Testis (tissue), 2 donors: ENCODE results near the gene PLEKHO2.

ENCODE experiments used
- POLR2A ChIP-seq: fragments of 450-650 bp; IDR thresholded peaks from one replicate; pipeline ENCODE4 v1.6.1; 2017; ENCODE audit warnings: antibody characterized with exemption, mild to moderate bottlenecking, moderate library complexity
- TF ChIP-seq, protein P1 (sequence below), 3 experiments: fragments of 450-650 bp in 2 of 3; fragments of 200-600 bp in 1 of 3; sonication (generic) in 1 of 3; IDR thresholded peaks; one replicate each; pipeline ENCODE4 v1.5.1; 2016 to 2019; ENCODE audit warnings: antibody characterized with exemption in 3 of 3, mild to moderate bottlenecking in 2 of 3, moderate library complexity in 1 of 3

DNA sequence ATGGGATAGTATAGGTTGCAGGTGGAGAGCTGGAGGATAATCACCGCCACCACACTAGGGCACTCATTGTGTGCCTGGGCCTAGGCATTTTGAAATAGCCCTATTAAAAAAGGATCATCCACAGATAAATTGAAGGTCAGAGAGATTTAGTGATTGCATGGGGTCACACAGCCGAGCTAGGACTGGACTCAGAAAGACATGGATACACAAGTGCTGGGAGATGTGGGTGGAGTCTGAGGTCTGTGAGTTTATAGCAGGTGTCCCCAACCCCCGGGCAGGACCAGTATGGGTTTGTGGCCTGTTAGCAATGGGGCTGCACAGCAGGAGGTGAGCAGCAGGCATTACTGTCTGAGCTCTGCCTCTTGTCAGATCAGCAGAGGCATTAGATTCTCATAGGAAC is 64.7 kb downstream of the PLEKHO2 start:
- TF ChIP-seq POLR2A, result no peak
- TF ChIP-seq, protein P1, sequence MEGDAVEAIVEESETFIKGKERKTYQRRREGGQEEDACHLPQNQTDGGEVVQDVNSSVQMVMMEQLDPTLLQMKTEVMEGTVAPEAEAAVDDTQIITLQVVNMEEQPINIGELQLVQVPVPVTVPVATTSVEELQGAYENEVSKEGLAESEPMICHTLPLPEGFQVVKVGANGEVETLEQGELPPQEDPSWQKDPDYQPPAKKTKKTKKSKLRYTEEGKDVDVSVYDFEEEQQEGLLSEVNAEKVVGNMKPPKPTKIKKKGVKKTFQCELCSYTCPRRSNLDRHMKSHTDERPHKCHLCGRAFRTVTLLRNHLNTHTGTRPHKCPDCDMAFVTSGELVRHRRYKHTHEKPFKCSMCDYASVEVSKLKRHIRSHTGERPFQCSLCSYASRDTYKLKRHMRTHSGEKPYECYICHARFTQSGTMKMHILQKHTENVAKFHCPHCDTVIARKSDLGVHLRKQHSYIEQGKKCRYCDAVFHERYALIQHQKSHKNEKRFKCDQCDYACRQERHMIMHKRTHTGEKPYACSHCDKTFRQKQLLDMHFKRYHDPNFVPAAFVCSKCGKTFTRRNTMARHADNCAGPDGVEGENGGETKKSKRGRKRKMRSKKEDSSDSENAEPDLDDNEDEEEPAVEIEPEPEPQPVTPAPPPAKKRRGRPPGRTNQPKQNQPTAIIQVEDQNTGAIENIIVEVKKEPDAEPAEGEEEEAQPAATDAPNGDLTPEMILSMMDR (IDR thresholded peaks at IDR 0.05), result no peak
